NB4 (cell line): ENCODE data around the gene BICRA.
"Not testable (repeated sequence)": the region's sequence is repeated elsewhere in the genome, so short reads cannot be mapped to it uniquely, and the experiment has no call there.

Experiments
- DNase-seq: peaks from one replicate; pipeline ENCODE4 v3.0.0; 2010; ENCODE audit warnings: low read depth
- H3K4me3 ChIP-seq: one replicate; pipeline ENCODE4 v1.5.1; 2011; ENCODE audit warnings: mild to moderate bottlenecking, low read depth, low read length, moderate library complexity
- MYC ChIP-seq: IDR thresholded peaks from 2 replicates; pipeline ENCODE4 v1.6.1; 2011; ENCODE audit warnings: low read depth, low read length
- POLR2A ChIP-seq: IDR thresholded peaks from 2 replicates; pipeline ENCODE4 v1.6.1; 2011; ENCODE audit warnings: mild to moderate bottlenecking; ENCODE audit not compliant: insufficient read length; ENCODE audit errors: extremely low read depth
- TF ChIP-seq, protein P1 (sequence below): IDR thresholded peaks from 2 replicates; pipeline ENCODE4 v1.6.1; 2011; ENCODE audit warnings: low read depth, low read length
- TF ChIP-seq, protein P2 (sequence below): IDR thresholded peaks from one replicate; pipeline ENCODE4 v1.5.1; 2012; ENCODE audit warnings: low read depth, low read length

Gene BICRA

DNA sequence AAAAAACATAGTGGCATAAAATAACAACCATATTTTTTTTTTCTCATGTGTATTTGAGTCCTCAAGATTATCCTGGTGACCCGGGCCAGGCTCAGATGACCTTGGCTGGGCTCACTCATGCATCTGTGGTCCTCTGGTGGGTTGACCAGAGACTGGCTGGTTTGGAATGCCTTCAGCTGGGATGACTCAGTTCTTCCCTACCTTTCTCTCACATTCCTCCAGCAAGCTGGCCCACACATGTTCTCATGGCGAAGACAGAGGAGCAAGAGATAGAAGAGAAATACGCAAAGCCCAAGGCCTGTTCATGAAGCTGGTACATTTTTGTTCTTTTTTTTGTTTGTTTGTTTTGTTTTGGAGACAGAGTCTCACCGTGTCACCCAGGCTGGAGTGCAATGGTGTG lies 21.6 kb upstream of the BICRA start:
- TF ChIP-seq, protein P1, sequence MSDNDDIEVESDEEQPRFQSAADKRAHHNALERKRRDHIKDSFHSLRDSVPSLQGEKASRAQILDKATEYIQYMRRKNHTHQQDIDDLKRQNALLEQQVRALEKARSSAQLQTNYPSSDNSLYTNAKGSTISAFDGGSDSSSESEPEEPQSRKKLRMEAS = no peak
- no peak for TF ChIP-seq MYC
- no peak overlapping the region for H3K4me3 ChIP-seq
- DNase-seq = no peak

DNA sequence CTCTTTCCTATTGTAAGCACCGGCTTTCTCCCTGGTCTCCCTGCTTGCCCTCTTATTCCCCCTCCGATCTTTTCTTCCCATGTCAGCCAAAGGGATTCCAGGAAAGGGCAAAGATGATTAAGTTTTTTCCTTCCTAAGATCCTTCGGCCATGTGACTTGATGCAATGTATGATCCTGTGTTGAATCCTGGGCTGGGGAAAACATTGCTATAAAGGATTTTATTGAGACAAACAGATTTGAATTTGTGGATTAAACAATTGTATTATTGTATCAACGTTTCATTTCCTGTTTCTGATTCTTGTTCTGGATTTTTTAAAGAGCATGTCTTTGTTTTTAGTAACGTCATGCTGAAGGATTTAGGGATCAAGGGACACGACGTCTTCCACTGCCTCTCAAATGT lies 19.1 kb upstream of the BICRA start:
- TF ChIP-seq POLR2A = no peak
- TF ChIP-seq MYC = no peak
- TF ChIP-seq, protein P1 = no peak
- TF ChIP-seq, protein P2, sequence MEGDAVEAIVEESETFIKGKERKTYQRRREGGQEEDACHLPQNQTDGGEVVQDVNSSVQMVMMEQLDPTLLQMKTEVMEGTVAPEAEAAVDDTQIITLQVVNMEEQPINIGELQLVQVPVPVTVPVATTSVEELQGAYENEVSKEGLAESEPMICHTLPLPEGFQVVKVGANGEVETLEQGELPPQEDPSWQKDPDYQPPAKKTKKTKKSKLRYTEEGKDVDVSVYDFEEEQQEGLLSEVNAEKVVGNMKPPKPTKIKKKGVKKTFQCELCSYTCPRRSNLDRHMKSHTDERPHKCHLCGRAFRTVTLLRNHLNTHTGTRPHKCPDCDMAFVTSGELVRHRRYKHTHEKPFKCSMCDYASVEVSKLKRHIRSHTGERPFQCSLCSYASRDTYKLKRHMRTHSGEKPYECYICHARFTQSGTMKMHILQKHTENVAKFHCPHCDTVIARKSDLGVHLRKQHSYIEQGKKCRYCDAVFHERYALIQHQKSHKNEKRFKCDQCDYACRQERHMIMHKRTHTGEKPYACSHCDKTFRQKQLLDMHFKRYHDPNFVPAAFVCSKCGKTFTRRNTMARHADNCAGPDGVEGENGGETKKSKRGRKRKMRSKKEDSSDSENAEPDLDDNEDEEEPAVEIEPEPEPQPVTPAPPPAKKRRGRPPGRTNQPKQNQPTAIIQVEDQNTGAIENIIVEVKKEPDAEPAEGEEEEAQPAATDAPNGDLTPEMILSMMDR = no peak
- DNase-seq = no peak
- no peak overlapping the region for H3K4me3 ChIP-seq

DNA sequence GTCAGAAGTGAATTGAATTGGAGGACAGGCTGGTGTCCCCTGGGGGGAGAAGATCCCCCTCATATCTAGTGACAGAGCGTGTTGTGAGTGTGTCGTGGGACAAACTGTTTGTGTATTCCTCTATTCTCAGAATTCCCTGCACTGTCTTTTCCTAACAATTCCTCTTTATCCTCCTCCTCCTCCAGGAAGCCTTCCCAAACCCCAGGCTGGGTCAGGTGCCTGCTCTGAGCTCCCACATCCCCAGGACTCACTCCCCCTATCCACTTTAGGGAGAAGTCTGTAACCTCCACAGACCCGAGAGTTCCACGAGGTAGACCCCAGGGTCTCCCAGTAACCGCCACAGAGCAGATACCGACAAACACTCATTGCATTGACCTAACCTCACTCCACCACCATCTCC lies 15.1 kb upstream of the BICRA start:
- TF ChIP-seq POLR2A = no peak
- TF ChIP-seq, protein P1 = no peak
- TF ChIP-seq, protein P2 = no peak
- no peak for TF ChIP-seq MYC
- H3K4me3 ChIP-seq = no peak overlapping the region
- no peak for DNase-seq

DNA sequence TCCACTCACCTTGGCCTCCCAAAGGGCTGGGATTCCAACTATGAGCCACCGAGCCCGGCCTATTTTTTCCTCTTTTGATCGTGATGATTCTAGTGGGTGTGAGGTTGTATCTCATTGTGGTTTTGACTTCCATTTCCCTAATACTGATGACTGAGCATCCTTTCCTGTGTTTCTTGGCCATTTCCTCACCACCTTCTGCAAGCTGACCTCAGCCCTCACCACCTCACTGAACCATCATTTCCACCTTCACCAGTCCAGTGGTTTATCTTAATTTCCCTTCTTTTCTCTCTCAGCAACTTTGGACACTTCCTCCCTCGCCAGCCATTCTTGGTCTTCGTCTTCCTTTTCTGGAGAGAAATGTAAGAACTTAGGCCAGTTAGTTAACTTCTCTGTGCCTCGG lies 13.0 kb upstream of the BICRA start:
- DNase-seq = peak; percentile 58
- TF ChIP-seq, protein P2 = no peak
- TF ChIP-seq POLR2A = no peak
- no peak for TF ChIP-seq MYC

DNA sequence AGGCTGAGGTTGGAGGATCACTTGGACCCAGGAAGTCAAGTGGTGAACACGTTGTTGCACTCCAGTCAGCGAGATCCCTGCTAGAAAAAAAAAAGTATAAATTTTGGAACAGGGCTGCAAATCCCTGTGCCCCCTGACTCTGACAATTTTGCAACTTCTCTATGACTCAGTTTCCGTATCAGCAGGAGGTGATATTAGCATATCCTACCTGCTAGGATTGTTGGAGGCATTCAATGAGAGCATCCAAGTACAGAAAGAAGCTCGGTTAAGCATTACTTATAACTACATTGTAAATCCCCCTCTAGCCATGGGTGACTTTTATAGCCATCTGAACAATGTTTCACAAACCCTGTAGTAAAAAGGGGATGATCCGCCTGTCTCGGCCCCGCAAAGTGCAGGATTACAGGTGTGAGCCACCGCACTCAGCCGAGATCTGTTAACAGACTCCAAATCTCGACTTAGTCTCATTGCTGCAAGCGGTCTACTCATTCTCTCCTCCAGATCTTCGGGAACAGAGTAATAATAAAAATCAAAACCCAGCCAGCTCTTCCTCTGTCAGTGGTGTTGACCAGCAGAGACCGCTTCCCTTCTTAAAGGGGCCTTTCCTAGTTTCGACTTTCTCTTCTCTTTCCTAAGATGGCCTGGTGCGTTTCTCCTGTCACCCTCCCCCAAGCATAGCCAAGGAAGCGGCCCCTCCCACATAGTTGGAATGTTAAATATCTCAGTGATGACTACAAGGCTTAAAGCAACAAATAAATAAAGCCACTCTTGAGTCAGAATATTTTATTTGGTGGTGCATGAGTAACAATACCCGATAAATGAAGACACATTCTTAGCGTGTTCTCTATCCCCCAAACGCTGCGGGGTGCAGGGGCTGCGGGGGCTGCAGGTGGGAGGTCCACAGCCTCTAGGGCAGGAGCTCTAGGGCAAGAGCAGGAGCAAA lies 10.3 kb upstream of the BICRA start:
- DNase-seq = no peak
- TF ChIP-seq MYC (no peak), POLR2A (no peak)
- TF ChIP-seq, protein P2 = no peak
- TF ChIP-seq, protein P1 = no peak
- no peak overlapping the region for H3K4me3 ChIP-seq

More for the DNA sequence above, 13.0 kb upstream of the BICRA start:
- no peak overlapping the region for H3K4me3 ChIP-seq

DNA sequence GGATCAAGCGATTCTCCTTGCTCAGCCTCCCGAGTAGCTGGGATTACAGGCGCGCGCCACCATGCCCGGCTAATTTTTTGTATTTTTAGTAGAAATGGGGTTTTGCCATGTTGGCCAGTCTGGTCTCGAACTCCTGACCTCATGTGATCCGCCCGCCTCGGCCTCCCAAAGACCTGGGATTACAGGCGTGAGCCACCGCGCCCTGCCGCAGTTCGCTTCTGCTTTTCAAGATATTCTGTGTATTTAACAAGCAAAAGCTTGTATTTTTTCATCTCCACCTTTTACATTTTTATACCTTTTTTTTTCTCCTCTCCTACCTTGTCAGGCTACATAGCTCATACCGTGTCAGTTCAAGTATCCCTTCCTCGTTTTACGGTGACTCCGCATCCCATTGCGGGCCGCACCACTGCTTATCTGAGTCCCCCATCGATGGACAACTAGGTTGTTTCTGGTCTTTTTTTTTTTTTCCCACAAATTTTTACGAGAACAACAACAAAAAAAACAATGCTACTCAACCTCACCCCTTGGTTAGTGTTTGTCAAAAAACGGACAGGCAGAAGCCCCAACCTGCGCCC lies 9.2 kb upstream of the BICRA start:
- peak overlapping the region; percentile 68 for H3K4me3 ChIP-seq
- DNase-seq = not testable (repeated sequence)
